ENCODE measurements around the gene PRKAR2B. TPM values are rescaled to one million over a fixed set of nuclear protein-coding genes. Genes with fewer than 3 reads are reported as not detected.

The PRKAR2B gene
- total RNA-seq, 1 experiment from 2014 or later, result 15.1 TPM

GRCh38 chr7:107171496-107171895 is 127.0 kb downstream of the PRKAR2B start:
- ChIA-PET CTCF (interaction anchor here (1.5 kb wide), 1 partner anchor 22 kb away, joined by 3 read pairs; no protein-coding TSS in a partner anchor), RAD21 (ENCODE audit: low non-redundant PET in 1 of 2, low total read pairs in 2 of 2, uncharacterized antibody in 2 of 2, unreplicated experiment in 2 of 2) (no interaction called here), POLR2A (no interaction called here)
- intact Hi-C loops (cut with micrococcal nuclease), result no loop called here
- no peak overlapping the region for H3K27ac ChIP-seq (ENCODE audit: low read depth, low read length)
- H3K9me2 ChIP-seq (ENCODE audit: insufficient read depth), result no peaks in the 10 kb centered on the region
- no peaks in the 10 kb centered on the region for H3K27me3 ChIP-seq (ENCODE audit: insufficient read depth, low read length)
- BruUV-seq (replicated peaks), result no TSS peak
- H3K36me3 ChIP-seq (ENCODE audit: control insufficient read depth in 1 of 2, insufficient read depth in 2 of 2, low read length in 2 of 2), result no peaks in the 10 kb centered on the region
- H3K9me3 ChIP-seq (ENCODE audit: control insufficient read depth in 1 of 2, insufficient read depth in 1 of 2, low read depth in 1 of 2, low read length in 2 of 2), result no peaks in the 10 kb centered on the region
- H3K9ac ChIP-seq (ENCODE audit: low read length), result no peak overlapping the region
- peaks cover 44% of the 10 kb centered on the region for H3K79me2 ChIP-seq (ENCODE audit: insufficient read depth, low read length)
- no peak overlapping the region for H3K4me2 ChIP-seq (ENCODE audit: low read length)
- no peak overlapping the region for H3K4me3 ChIP-seq (replicated peaks in 1 of 2; ENCODE audit: low read depth in 1 of 2, low read length in 2 of 2)
- DNase-seq (ENCODE audit: low read depth, low spot score) (no peak), ATAC-seq (no peak)
- H3K4me1 ChIP-seq (ENCODE audit: control insufficient read depth in 1 of 2, insufficient read depth in 2 of 2, low read length in 2 of 2), result peaks cover 5 to 18% of the 10 kb centered on the region in 2 experiments; a peak in 3 of 4 replicates
- H2AFZ ChIP-seq (ENCODE audit: low read depth, low read length, poor library complexity, severe bottlenecking), result no peak overlapping the region
- H4K20me1 ChIP-seq (ENCODE audit: insufficient read depth), result no peaks in the 10 kb centered on the region
- no peak for TF ChIP-seq POLR2AphosphoS5 (IDR thresholded peaks at IDR 0.05; ENCODE audit: low read depth, low read length)
- TF ChIP-seq EGR1 (IDR thresholded peaks at IDR 0.05; ENCODE audit: low read depth), result no peak
- TF ChIP-seq JUND (IDR thresholded peaks at IDR 0.05), result no peak
- no peak for TF ChIP-seq POLR2A (IDR thresholded peaks at IDR 0.05; ENCODE audit: borderline replicate concordance, extremely low read depth, insufficient read depth, insufficient read length)
- no peak for TF ChIP-seq EZH2phosphoT487 (IDR thresholded peaks at IDR 0.05; ENCODE audit: borderline replicate concordance)
- no peak for TF ChIP-seq SP1 (IDR thresholded peaks at IDR 0.05; ENCODE audit: low read depth)

DNA sequence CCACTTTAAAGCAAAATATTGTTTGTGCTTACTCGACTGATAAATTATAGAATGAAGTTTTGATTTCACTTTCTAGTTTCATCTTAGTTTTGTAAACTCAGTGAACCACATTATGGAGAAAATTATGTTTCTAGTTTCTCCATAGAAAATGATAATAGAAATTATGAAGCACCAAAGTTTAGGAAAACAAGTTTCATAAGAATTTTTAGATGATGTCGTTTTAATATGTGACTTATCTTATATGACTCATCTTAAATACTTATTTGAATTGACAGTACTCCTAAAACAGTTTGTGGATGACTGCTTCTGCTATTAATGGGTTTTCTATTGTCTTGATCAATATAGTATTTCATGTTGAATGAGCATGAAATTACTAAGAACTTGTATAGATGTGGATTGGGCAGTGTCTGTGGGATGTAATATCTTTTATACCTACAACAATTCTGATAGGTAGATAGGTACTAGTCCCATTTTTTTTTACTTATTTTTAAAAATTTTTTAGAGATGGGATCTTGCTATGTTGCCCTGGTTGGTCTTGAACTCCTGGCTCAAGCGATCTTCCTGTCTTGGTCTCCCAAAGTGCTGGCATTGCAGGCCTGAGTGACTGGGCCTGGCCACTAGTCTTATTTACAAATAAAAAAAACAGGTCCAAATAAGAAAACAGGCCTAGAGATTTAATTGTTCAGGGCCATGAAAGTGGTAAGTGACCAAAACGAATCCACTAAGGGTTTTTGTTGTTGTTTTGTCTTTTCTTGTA is 127.9 kb downstream of the PRKAR2B start:
- POLR2A ChIA-PET, result no interaction called here
- H3K9me2 ChIP-seq (ENCODE audit: insufficient read depth), result no peaks in the 10 kb centered on the region

More for the DNA sequence above, 127.9 kb downstream of the PRKAR2B start:
- no peaks in the 10 kb centered on the region for H4K20me1 ChIP-seq (ENCODE audit: insufficient read depth)
- no peak for TF ChIP-seq CEBPB (IDR thresholded peaks at IDR 0.05; ENCODE audit: low read depth)
- no peak for TF ChIP-seq RAD21 (IDR thresholded peaks at IDR 0.05; ENCODE audit: low read depth)
- TF ChIP-seq TCF7L2 (IDR thresholded peaks at IDR 0.05; ENCODE audit: borderline replicate concordance, extremely low read depth, insufficient read depth, insufficient read length), result no peak
- TF ChIP-seq CTCF (IDR thresholded peaks at IDR 0.05 in 2 of 3, conservative IDR thresholded peaks at IDR 0.05 in 1 of 3; ENCODE audit: borderline replicate concordance in 1 of 3, insufficient read depth in 1 of 3, low read depth in 2 of 3, low read length in 2 of 3), result no peak
- TF ChIP-seq ZFX (IDR thresholded peaks at IDR 0.05), result no peak
- no peak for TF ChIP-seq EGR1 (IDR thresholded peaks at IDR 0.05; ENCODE audit: low read depth)
- no peak for TF ChIP-seq EZH2phosphoT487 (IDR thresholded peaks at IDR 0.05; ENCODE audit: borderline replicate concordance)
- TF ChIP-seq CBX3 (IDR thresholded peaks at IDR 0.05; ENCODE audit: low read depth), result no peak
- TF ChIP-seq POLR2AphosphoS5 (IDR thresholded peaks at IDR 0.05; ENCODE audit: low read depth, low read length), result no peak
- TF ChIP-seq ZNF274 (IDR thresholded peaks at IDR 0.05; ENCODE audit: low read depth, low read length), result no peak
- TF ChIP-seq ELF1 (IDR thresholded peaks at IDR 0.05; ENCODE audit: borderline replicate concordance, low read depth), result no peak
- H3K27ac ChIP-seq (ENCODE audit: low read depth, low read length), result no peak overlapping the region
- H2AFZ ChIP-seq (ENCODE audit: low read depth, low read length, poor library complexity, severe bottlenecking), result no peak overlapping the region
- intact Hi-C loops (cut with micrococcal nuclease), result no loop called here
- DNase-seq (ENCODE audit: low read depth, low spot score) (no peak), ATAC-seq (no peak)
- CTCF ChIA-PET, result interaction anchor here (1.5 kb wide), 1 partner anchor 22 kb away, joined by 3 read pairs; no protein-coding TSS in a partner anchor
- peaks cover 48% of the 10 kb centered on the region for H3K79me2 ChIP-seq (ENCODE audit: insufficient read depth, low read length)
- RAD21 ChIA-PET (ENCODE audit: low non-redundant PET in 1 of 2, low total read pairs in 2 of 2, uncharacterized antibody in 2 of 2, unreplicated experiment in 2 of 2), result no interaction called here
- no peaks in the 10 kb centered on the region for H3K9me3 ChIP-seq (ENCODE audit: control insufficient read depth in 1 of 2, insufficient read depth in 1 of 2, low read depth in 1 of 2, low read length in 2 of 2)
- H3K4me1 ChIP-seq (ENCODE audit: control insufficient read depth in 1 of 2, insufficient read depth in 2 of 2, low read length in 2 of 2), result peaks cover 5 to 13% of the 10 kb centered on the region in 2 experiments; a peak in 3 of 4 replicates
- H3K27me3 ChIP-seq (ENCODE audit: insufficient read depth, low read length), result no peaks in the 10 kb centered on the region
- no peak overlapping the region for H3K4me3 ChIP-seq (replicated peaks in 1 of 2; ENCODE audit: low read depth in 1 of 2, low read length in 2 of 2)
- no peak overlapping the region for H3K9ac ChIP-seq (ENCODE audit: low read length)
- no peak overlapping the region for H3K4me2 ChIP-seq (ENCODE audit: low read length)
- no TSS peak for BruUV-seq (replicated peaks)
- H3K36me3 ChIP-seq (ENCODE audit: control insufficient read depth in 1 of 2, insufficient read depth in 2 of 2, low read length in 2 of 2), result no peaks in the 10 kb centered on the region
